SK-N-SH (cell line): Measurements from ENCODE around the gene NR2F1. TPM values are rescaled to one million over a fixed set of nuclear protein-coding genes. Genes with fewer than 3 reads are reported as not detected.

Source experiments
- CTCF ChIA-PET: fragments of 300-600, 350-600 bp; formaldehyde crosslinking; extraction: SDS; loops from one replicate; lab custom pipeline; 2021; lab: Yijun Ruan, JAX
- POLR2A ChIA-PET: fragments of 350-600 bp; sonication (Branson Sonifier 250); formaldehyde crosslinking; extraction: SDS; loops from one replicate; lab custom pipeline; 2020; ENCODE audit warnings: antibody characterized with exemption, inconsistent platforms; lab: Yijun Ruan, JAX
- DNase-seq: peaks from one replicate; pipeline ENCODE4 v3.0.0; 2012
- H2AFZ ChIP-seq: fragments of 200-600 bp; sonication (generic); 2 replicates; pipeline ENCODE4 v1.8.1; 2016; ENCODE audit warnings: antibody characterized with exemption, mild to moderate bottlenecking, low read depth
- H3F3A ChIP-seq: fragments of 200-600 bp; sonication (generic); replicated peaks from 2 replicates; pipeline ENCODE3; 2016; ENCODE audit warnings: antibody characterized with exemption, mild to moderate bottlenecking; ENCODE audit not compliant: insufficient read depth
- H3K27ac ChIP-seq, 2 experiments: fragments of 200-500 bp in 1 of 2; fragments of 200-600 bp in 1 of 2; sonication (Bioruptor generic) in 1 of 2; sonication (generic), shearing (Covaris generic) in 1 of 2; 2 replicates each; pipeline versions ENCODE4 v1.5.1 to v1.6.1; 2014 to 2016; ENCODE audit warnings: low read depth in 2 of 2, inconsistent platforms in 1 of 2, low read length in 1 of 2, mild to moderate bottlenecking in 1 of 2, mixed read lengths in 1 of 2
- H3K27me3 ChIP-seq: fragments of 200-600 bp; sonication (generic), shearing (Covaris generic); 2 replicates; pipeline ENCODE4 v1.6.1; 2016; ENCODE audit warnings: mixed run types; ENCODE audit not compliant: insufficient read depth
- H3K36me3 ChIP-seq, 2 experiments: fragments of 200-500 bp in 1 of 2; fragments of 200-600 bp in 1 of 2; sonication (Bioruptor generic) in 1 of 2; sonication (generic) in 1 of 2; replicated peaks in 1 of 2; 2 replicates each; pipeline versions ENCODE3 to v1.5.1; 2014 to 2016; ENCODE audit warnings: low read length in 1 of 2, mild to moderate bottlenecking in 1 of 2; ENCODE audit not compliant: insufficient read depth in 2 of 2, control insufficient read depth in 1 of 2
- H3K4me1 ChIP-seq, 2 experiments: fragments of 200-500 bp in 1 of 2; fragments of 200-600 bp in 1 of 2; sonication (Bioruptor generic) in 1 of 2; sonication (generic), shearing (Covaris generic) in 1 of 2; 2 replicates each; pipeline versions ENCODE4 v1.5.1 to v1.6.1; 2014 to 2016; ENCODE audit warnings: low read depth in 1 of 2, low read length in 1 of 2, mixed run types in 1 of 2; ENCODE audit not compliant: insufficient read depth in 2 of 2, control insufficient read depth in 1 of 2
- H3K4me2 ChIP-seq: fragments of 200-600 bp; sonication (generic), shearing (Covaris generic); 2 replicates; pipeline ENCODE4 v1.6.1; 2017; ENCODE audit warnings: mixed run types
- H3K4me3 ChIP-seq, 2 experiments: fragments of 200-500 bp in 1 of 2; fragments of 200-600 bp in 1 of 2; sonication (Bioruptor generic) in 1 of 2; sonication (generic), shearing (Covaris generic) in 1 of 2; 2 replicates each; pipeline versions ENCODE4 v1.5.1 to v1.8.1; 2014 to 2016; ENCODE audit warnings: low read depth in 2 of 2, inconsistent platforms in 1 of 2, low read length in 1 of 2, mild to moderate bottlenecking in 1 of 2, mixed read lengths in 1 of 2, moderate library complexity in 1 of 2
- H3K79me2 ChIP-seq: fragments of 200-600 bp; sonication (generic); 2 replicates; pipeline ENCODE4 v1.8.1; 2017; ENCODE audit warnings: mild to moderate bottlenecking; ENCODE audit not compliant: insufficient read depth
- H3K9ac ChIP-seq: fragments of 200-600 bp; sonication (generic); 2 replicates; pipeline ENCODE4 v1.6.1; 2017; ENCODE audit warnings: mixed run types
- H3K9me2 ChIP-seq: fragments of 200-600 bp; sonication (generic); 2 replicates; pipeline ENCODE4 v1.6.1; 2017; ENCODE audit warnings: mixed run types
- H3K9me3 ChIP-seq: fragments of 200-600 bp; sonication (generic); 2 replicates; pipeline ENCODE4 v1.6.1; 2017; ENCODE audit warnings: mixed run types, mild to moderate bottlenecking, moderate library complexity
- H4K20me1 ChIP-seq: fragments of 200-600 bp; sonication (generic); 2 replicates; pipeline ENCODE4 v1.6.1; 2017; ENCODE audit warnings: mild to moderate bottlenecking, mixed run types; ENCODE audit not compliant: insufficient read depth
- EP300 ChIP-seq, 2 experiments: IDR thresholded peaks; 2 replicates each; pipeline versions ENCODE4 v1.4.0 to v1.6.1; 2012; ENCODE audit warnings: borderline replicate concordance in 1 of 2, low read depth in 1 of 2, low read length in 1 of 2
- FOXM1 ChIP-seq: IDR thresholded peaks from 2 replicates; pipeline ENCODE4 v1.4.0; 2012; ENCODE audit warnings: low read depth, mild to moderate bottlenecking
- GABPA ChIP-seq: IDR thresholded peaks from 2 replicates; pipeline ENCODE4 v1.4.0; 2012; ENCODE audit warnings: low read depth, mild to moderate bottlenecking
- JUND ChIP-seq: IDR thresholded peaks from 2 replicates; pipeline ENCODE4 v1.4.0; 2012
- MEF2A ChIP-seq: IDR thresholded peaks from 2 replicates; pipeline ENCODE4 v1.4.0; 2012; ENCODE audit warnings: low read depth, borderline replicate concordance
- MXI1 ChIP-seq: IDR thresholded peaks from 2 replicates; pipeline ENCODE4 v1.6.1; 2012; ENCODE audit warnings: mild to moderate bottlenecking, low read depth, low read length, improper control_type of control experiment
- NFIC ChIP-seq: IDR thresholded peaks from 2 replicates; pipeline ENCODE4 v1.4.0; 2012; ENCODE audit warnings: borderline replicate concordance
- RCOR1 ChIP-seq: fragments of 150-350 bp; IDR thresholded peaks from 2 replicates; pipeline ENCODE4 v1.6.1; 2017; ENCODE audit warnings: antibody characterized with exemption, low read length
- RFX5 ChIP-seq: IDR thresholded peaks from 2 replicates; pipeline ENCODE4 v1.6.1; 2012; ENCODE audit warnings: mild to moderate bottlenecking, improper control_type of control experiment, low read length
- TCF12 ChIP-seq: IDR thresholded peaks from 2 replicates; pipeline ENCODE4 v1.4.0; 2012
- WGBS: methylation state at CpG from one replicate; pipeline ENCODE4 v1.1.6; 2017; ENCODE audit warnings: low lambda C conversion rate; 5-methylcytosine and 5-hydroxymethylcytosine counted together
- polyA plus RNA-seq, 3 experiments: library from polyadenylated mRNA; depleted of rRNA; stranded (reverse); fragments of >200 nt; gene quantifications; 2 replicates each; pipeline ENCODE4 v1.2.3, GENCODE V29; 2012
- TF ChIP-seq, protein P1 (sequence below): fragments of 200-600 bp; sonication (generic); IDR thresholded peaks from 2 replicates; pipeline ENCODE4 v1.6.1; 2017; ENCODE audit warnings: antibody characterized with exemption, mild to moderate bottlenecking, moderate library complexity
- TF ChIP-seq, protein P2 (sequence below): IDR thresholded peaks from 2 replicates; pipeline ENCODE4 v1.4.0; 2012; ENCODE audit warnings: low read depth, borderline replicate concordance
- TF ChIP-seq, protein P3 (sequence below): IDR thresholded peaks from 2 replicates; pipeline ENCODE4 v1.4.0; 2012; ENCODE audit warnings: low read depth
- TF ChIP-seq, protein P4 (sequence below): IDR thresholded peaks from 2 replicates; pipeline ENCODE4 v1.4.0; 2012; ENCODE audit warnings: low read depth, borderline replicate concordance

The NR2F1 gene
- polyA plus RNA-seq, 1 of the 3 experiments (the other 2 are of a cell fraction): 47.1 TPM

DNA sequence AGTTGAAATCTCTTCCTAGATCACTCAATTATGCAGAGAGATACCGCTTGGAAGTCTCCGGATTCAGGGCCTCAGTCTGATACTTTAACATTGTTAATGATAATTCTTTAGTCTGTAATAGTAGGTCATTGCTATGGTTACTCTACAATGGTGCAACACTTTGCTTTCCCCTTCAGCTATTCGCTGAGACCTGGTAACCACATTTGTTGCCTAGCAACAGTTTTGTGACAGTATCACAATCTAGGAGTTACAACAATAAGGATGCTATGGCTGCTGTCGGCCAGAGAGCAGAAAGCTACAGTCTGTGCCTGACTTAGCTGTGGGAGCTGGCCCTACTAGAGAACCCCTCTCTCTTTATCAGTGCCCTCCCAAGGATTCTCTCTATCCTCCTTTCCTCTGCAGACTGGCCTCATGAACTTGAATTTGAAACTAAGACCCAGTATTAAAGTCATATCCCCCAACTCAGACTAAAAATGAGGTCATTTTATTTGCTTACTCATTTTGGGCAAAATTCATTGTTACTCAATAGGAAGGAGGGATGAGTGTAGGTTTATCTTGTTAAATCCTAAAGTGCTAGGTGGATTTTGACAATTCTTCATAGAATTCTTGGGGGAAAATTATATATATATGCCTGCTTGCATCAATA lies 39.3 kb downstream of the NR2F1 start:
- TF ChIP-seq RCOR1: peak; percentile 36; the same call in 1 of the 2 replicates
- TF ChIP-seq, protein P1, sequence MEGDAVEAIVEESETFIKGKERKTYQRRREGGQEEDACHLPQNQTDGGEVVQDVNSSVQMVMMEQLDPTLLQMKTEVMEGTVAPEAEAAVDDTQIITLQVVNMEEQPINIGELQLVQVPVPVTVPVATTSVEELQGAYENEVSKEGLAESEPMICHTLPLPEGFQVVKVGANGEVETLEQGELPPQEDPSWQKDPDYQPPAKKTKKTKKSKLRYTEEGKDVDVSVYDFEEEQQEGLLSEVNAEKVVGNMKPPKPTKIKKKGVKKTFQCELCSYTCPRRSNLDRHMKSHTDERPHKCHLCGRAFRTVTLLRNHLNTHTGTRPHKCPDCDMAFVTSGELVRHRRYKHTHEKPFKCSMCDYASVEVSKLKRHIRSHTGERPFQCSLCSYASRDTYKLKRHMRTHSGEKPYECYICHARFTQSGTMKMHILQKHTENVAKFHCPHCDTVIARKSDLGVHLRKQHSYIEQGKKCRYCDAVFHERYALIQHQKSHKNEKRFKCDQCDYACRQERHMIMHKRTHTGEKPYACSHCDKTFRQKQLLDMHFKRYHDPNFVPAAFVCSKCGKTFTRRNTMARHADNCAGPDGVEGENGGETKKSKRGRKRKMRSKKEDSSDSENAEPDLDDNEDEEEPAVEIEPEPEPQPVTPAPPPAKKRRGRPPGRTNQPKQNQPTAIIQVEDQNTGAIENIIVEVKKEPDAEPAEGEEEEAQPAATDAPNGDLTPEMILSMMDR: no peak
- H3K4me2 ChIP-seq: peak overlapping the region; percentile 96
- peaks cover 13% of the 10 kb centered on the region for H3F3A ChIP-seq
- peak; percentile 66 for DNase-seq
- ChIA-PET POLR2A (interaction anchor here (0.9 to 2.8 kb wide), 6 partner anchors 21 to 713 kb away, joined by 3 to 18 read pairs (median 4); partner anchors contain the start of gene NR2F1), CTCF (interaction anchor here (0.8 to 4.5 kb wide), 6 partner anchors 14 to 713 kb away, joined by 3 to 33 read pairs (median 4); partner anchors contain the start of gene NR2F1)
- H3K79me2 ChIP-seq: no peaks in the 10 kb centered on the region
- H3K36me3 ChIP-seq: no peaks in the 10 kb centered on the region
- H3K9me2 ChIP-seq: no peaks in the 10 kb centered on the region
- H3K27me3 ChIP-seq: no peaks in the 10 kb centered on the region
- peaks cover 0 to 4% of the 10 kb centered on the region in 2 experiments; a peak in 2 of 4 replicates for H3K4me1 ChIP-seq
- 23% methylated on average over 4 of the region's 4 CpGs for WGBS
- H2AFZ ChIP-seq: peak overlapping the region; percentile 76; the same call in 1 of the 2 replicates
- H3K9ac ChIP-seq: peak overlapping the region; percentile 73
- H3K9me3 ChIP-seq: no peaks in the 10 kb centered on the region
- no peaks in the 10 kb centered on the region for H4K20me1 ChIP-seq
- peak overlapping the region; percentile 71 to 85; a peak in 3 of 4 replicates for H3K4me3 ChIP-seq
- peak overlapping the region; percentile 86 to 97 for H3K27ac ChIP-seq

DNA sequence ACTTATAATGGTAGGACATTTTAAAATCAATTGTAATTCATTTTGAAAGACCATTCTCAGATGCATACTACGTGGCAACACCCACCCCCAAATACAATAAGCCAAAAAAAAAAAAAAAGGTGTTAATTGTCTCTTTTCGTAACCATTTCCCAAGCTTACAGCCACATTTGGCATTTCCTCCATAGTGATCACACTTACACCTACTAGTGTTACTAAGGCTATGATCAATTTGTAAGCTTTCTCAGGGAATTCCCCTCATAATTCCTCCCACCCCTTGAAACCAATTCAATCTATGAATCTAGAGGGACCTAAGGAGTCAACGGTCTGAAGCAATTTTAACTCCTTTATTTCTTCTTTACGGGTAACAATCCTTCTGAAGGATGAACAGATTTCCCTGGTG lies 40.1 kb downstream of the NR2F1 start:
- TF ChIP-seq FOXM1 (no peak), MEF2A (no peak), NFIC (no peak), MXI1 (no peak), TCF12 (no peak), EP300 (IDR thresholded peaks at IDR 0.05; ENCODE audit: borderline replicate concordance in 1 of 2, low read depth in 1 of 2, low read length in 1 of 2) (no peak), GABPA (no peak), JUND (no peak), RFX5 (no peak)
- TF ChIP-seq, protein P2, sequence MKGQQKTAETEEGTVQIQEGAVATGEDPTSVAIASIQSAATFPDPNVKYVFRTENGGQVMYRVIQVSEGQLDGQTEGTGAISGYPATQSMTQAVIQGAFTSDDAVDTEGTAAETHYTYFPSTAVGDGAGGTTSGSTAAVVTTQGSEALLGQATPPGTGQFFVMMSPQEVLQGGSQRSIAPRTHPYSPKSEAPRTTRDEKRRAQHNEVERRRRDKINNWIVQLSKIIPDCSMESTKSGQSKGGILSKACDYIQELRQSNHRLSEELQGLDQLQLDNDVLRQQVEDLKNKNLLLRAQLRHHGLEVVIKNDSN: no peak
- TF ChIP-seq, protein P3, sequence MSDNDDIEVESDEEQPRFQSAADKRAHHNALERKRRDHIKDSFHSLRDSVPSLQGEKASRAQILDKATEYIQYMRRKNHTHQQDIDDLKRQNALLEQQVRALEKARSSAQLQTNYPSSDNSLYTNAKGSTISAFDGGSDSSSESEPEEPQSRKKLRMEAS: no peak
- TF ChIP-seq, protein P4, sequence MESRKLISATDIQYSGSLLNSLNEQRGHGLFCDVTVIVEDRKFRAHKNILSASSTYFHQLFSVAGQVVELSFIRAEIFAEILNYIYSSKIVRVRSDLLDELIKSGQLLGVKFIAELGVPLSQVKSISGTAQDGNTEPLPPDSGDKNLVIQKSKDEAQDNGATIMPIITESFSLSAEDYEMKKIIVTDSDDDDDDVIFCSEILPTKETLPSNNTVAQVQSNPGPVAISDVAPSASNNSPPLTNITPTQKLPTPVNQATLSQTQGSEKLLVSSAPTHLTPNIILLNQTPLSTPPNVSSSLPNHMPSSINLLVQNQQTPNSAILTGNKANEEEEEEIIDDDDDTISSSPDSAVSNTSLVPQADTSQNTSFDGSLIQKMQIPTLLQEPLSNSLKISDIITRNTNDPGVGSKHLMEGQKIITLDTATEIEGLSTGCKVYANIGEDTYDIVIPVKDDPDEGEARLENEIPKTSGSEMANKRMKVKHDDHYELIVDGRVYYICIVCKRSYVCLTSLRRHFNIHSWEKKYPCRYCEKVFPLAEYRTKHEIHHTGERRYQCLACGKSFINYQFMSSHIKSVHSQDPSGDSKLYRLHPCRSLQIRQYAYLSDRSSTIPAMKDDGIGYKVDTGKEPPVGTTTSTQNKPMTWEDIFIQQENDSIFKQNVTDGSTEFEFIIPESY: no peak
- peaks cover 0 to 4% of the 10 kb centered on the region in 2 experiments; a peak in 2 of 4 replicates for H3K4me1 ChIP-seq
- H3K36me3 ChIP-seq: no peaks in the 10 kb centered on the region
- H3K79me2 ChIP-seq: no peaks in the 10 kb centered on the region
- no peak overlapping the region for H3K4me3 ChIP-seq
- no peaks in the 10 kb centered on the region for H3K9me3 ChIP-seq
- DNase-seq: no peak
- H3K27me3 ChIP-seq: no peaks in the 10 kb centered on the region
- WGBS: 80% methylated on average over 4 of the region's 4 CpGs
- H2AFZ ChIP-seq: no peak overlapping the region
- no peak overlapping the region for H3K9ac ChIP-seq
- H3F3A ChIP-seq: peaks cover 13% of the 10 kb centered on the region
- peak overlapping the region; percentile 86 to 97; a peak in 3 of 4 replicates for H3K27ac ChIP-seq
- no peaks in the 10 kb centered on the region for H3K9me2 ChIP-seq
- H4K20me1 ChIP-seq: no peaks in the 10 kb centered on the region
- no peak overlapping the region for H3K4me2 ChIP-seq
- ChIA-PET CTCF (interaction anchor here (0.7 to 4.5 kb wide), 3 partner anchors 15 to 178 kb away, joined by 3 to 33 read pairs (median 4); no protein-coding TSS in a partner anchor), POLR2A (no interaction called here)
